HL-60 (cell line): Measurements from ENCODE around the gene TMEM217.
A peak's percentile ranks its signal among the peaks of the same experiment; 100 is the strongest.

ENCODE experiments used
- DNase-seq, 2 experiments: peaks; one replicate each; pipeline ENCODE4 v3.0.0-alpha.2; 2010 to 2020; ENCODE audit warnings: low read depth in 1 of 2, low spot score in 1 of 2
- H3K27ac ChIP-seq: fragments of 250-450 bp; sonication (Bioruptor Pico); replicated peaks from 2 replicates; pipeline ENCODE4 v1.5.1; 2020; ENCODE audit warnings: mild to moderate bottlenecking, moderate library complexity
- H3K27me3 ChIP-seq: fragments of 250-450 bp; sonication (Bioruptor Pico); 2 replicates; pipeline ENCODE4 v1.5.1; 2021; ENCODE audit warnings: mild to moderate bottlenecking, moderate library complexity; ENCODE audit not compliant: insufficient read depth, poor library complexity, severe bottlenecking
- H3K4me3 ChIP-seq: replicated peaks from 2 replicates; pipeline ENCODE4 v1.5.1; 2011; ENCODE audit warnings: mild to moderate bottlenecking, control low read depth, low read length; ENCODE audit not compliant: insufficient read depth
- GABPA ChIP-seq: IDR thresholded peaks from 2 replicates; pipeline ENCODE4 v1.6.1; 2012; ENCODE audit warnings: low read depth
- POLR2AphosphoS5 ChIP-seq: IDR thresholded peaks from 2 replicates; pipeline ENCODE4 v1.6.1; 2012; ENCODE audit warnings: low read depth
- REST ChIP-seq: IDR thresholded peaks from 2 replicates; pipeline ENCODE4 v1.6.1; 2012; ENCODE audit warnings: low read depth; ENCODE audit not compliant: insufficient replicate concordance
- SPI1 ChIP-seq: IDR thresholded peaks from 2 replicates; pipeline ENCODE4 v1.6.1; 2012; ENCODE audit warnings: low read depth, mild to moderate bottlenecking, borderline replicate concordance
- TF ChIP-seq, protein P1 (sequence below): IDR thresholded peaks from one replicate; pipeline ENCODE4 v1.5.1; 2011; ENCODE audit warnings: low read length, control low read depth, inconsistent platforms; ENCODE audit not compliant: insufficient read depth

TMEM217 gene

DNA sequence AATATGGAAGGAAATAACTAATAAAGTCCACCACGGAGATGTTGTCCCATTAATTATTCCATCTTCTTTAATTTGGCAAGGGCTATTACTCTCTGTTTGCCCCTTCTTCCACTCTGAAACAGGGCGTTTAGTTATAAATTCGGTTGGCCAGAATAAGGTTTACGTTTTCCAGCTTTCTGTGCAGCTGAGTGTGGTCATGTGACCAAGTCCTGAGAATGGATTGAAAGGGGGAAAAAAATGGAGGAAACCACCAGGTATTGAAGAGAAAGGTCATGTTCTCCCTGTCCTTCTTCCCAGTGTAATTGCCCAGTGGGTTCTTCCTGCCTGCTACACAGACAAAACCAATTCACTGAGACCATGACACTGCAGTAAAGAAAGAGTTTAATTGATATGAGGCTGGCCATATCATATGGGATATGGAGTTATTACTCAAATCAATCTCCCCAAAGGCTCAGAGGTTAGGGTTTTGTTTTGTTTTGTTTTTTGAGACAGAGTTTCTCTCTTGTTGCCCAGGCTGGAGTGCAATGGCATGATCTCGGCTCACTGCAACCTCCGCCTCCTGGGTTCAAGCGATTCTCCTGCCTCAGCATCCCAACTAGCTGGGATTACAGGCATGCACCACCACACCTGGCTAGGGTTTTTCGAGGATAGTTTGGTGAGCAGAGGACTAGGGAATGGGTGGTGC lies 14.7 kb downstream of the TMEM217 start:
- Histone ChIP-seq H3K27ac (no peak overlapping the region), H3K27me3 (no peaks in the 10 kb centered on the region), H3K4me3 (no peak overlapping the region)
- DNase-seq, result no peak
- TF ChIP-seq, protein P1, sequence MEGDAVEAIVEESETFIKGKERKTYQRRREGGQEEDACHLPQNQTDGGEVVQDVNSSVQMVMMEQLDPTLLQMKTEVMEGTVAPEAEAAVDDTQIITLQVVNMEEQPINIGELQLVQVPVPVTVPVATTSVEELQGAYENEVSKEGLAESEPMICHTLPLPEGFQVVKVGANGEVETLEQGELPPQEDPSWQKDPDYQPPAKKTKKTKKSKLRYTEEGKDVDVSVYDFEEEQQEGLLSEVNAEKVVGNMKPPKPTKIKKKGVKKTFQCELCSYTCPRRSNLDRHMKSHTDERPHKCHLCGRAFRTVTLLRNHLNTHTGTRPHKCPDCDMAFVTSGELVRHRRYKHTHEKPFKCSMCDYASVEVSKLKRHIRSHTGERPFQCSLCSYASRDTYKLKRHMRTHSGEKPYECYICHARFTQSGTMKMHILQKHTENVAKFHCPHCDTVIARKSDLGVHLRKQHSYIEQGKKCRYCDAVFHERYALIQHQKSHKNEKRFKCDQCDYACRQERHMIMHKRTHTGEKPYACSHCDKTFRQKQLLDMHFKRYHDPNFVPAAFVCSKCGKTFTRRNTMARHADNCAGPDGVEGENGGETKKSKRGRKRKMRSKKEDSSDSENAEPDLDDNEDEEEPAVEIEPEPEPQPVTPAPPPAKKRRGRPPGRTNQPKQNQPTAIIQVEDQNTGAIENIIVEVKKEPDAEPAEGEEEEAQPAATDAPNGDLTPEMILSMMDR, result no peak
- TF ChIP-seq SPI1 (no peak), POLR2AphosphoS5 (no peak), GABPA (no peak), REST (no peak)

DNA sequence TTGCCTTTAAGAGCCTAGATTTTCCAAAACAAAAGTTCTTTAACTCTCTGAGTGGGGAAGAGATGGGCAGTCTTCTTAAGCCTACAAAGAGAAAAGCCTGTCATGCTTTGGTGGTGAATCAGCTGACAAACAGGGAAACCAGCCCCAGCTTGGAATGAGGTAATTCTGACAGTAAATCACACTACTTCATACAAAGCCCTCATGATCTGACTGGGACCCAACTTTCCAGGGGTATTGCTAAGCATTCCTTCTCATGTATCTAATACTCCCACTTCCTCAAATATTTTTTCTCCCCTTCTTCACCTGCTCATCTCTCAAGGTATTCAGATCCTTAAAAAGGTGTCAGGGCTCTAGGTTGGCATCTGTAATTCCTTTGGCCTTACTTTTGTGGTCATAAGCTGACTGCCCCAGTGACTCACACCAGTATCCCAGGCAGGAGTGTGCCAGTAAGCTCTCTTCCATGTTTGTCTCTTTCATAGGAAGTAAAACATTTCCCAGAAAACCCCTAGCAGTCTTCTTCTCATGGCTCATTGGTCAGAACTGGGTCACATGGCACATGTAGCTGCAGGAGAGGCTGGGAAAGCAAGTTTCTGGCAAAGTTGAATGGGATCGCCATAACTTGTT lies 15.4 kb downstream of the TMEM217 start:
- no peak for DNase-seq
- Histone ChIP-seq H3K27ac (no peak overlapping the region), H3K4me3 (no peak overlapping the region), H3K27me3 (no peaks in the 10 kb centered on the region)
- TF ChIP-seq, protein P1, result no peak
- TF ChIP-seq SPI1, result peak; percentile 6; the same call in 1 of the 2 replicates
- no peak for TF ChIP-seq GABPA

DNA sequence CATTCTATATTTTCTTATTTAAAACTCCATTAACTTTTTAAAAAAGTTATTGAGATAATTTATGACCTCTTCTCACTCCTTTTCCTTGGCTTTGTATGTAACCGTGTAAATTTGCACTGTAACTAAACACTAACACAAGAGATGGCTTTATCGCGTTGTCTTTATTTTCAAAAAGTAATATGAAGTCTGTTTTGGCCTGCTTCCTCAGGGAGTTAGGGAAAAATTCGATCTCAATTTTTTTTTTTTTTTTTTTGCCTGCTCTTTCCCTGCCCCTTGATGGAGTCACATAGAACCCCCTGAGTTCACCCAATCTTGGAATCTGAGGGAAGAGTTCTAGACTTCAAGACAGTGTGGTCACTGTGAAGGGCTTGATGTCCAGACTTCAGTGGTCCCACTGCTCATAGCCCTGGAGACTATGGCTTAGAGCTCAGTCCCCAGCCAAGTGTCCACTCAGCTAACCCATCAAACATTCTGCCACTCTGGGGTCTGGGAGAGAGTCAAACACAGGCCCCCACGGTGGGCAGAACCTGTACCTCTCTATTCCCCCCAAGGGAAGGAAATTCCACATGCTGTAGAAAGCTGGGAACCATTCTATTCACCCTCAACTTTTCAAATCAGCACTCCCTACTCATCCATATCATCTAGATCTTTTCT lies 16.0 kb downstream of the TMEM217 start:
- Histone ChIP-seq H3K27me3 (no peaks in the 10 kb centered on the region), H3K4me3 (no peak overlapping the region), H3K27ac (no peak overlapping the region)
- DNase-seq, result no peak
- TF ChIP-seq, protein P1, result no peak
- TF ChIP-seq SPI1, result no peak
- TF ChIP-seq REST, result no peak
- TF ChIP-seq POLR2AphosphoS5, result no peak
- no peak for TF ChIP-seq GABPA
